WTC11 (cell line): ENCODE measurements around the gene LDLRAD1.

ENCODE experiments used
- CREB1 ChIP-seq: sonication (generic); formaldehyde crosslinking; IDR thresholded peaks from 2 replicates; pipeline ENCODE4 v1.8.0; 2023; ENCODE audit warnings: mild to moderate bottlenecking, missing genetic modification reagents
- ESRRA ChIP-seq: sonication (generic); formaldehyde crosslinking; IDR thresholded peaks from 2 replicates; pipeline ENCODE4 v1.8.1; 2022; ENCODE audit warnings: mild to moderate bottlenecking, missing genetic modification reagents, borderline replicate concordance
- FOXJ3 ChIP-seq: sonication (generic); formaldehyde crosslinking; IDR thresholded peaks from 2 replicates; pipeline ENCODE4 v1.9.0; 2021; ENCODE audit warnings: missing genetic modification reagents, mild to moderate bottlenecking, borderline replicate concordance
- TEAD4 ChIP-seq: sonication (generic); formaldehyde crosslinking; IDR thresholded peaks from 2 replicates; pipeline ENCODE4 v1.8.0; 2022; ENCODE audit warnings: mild to moderate bottlenecking, missing genetic modification reagents
- ZBTB21 ChIP-seq: sonication (generic); formaldehyde crosslinking; IDR thresholded peaks from 2 replicates; pipeline ENCODE4 v1.8.1; 2023; ENCODE audit warnings: mild to moderate bottlenecking, missing genetic modification reagents, borderline replicate concordance
- ZNF138 ChIP-seq: sonication (generic); formaldehyde crosslinking; conservative IDR thresholded peaks from 2 replicates; pipeline ENCODE4 v1.8.1; 2022; ENCODE audit warnings: mild to moderate bottlenecking, moderate library complexity, missing genetic modification reagents
- ZNF396 ChIP-seq: fragments of 250-450 bp; sonication (Bioruptor Pico); IDR thresholded peaks from 2 replicates; pipeline ENCODE4 v1.8.0; 2021; ENCODE audit warnings: mild to moderate bottlenecking, moderate library complexity, borderline replicate concordance
- ZNF416 ChIP-seq: fragments of 250-450 bp; sonication (Bioruptor Pico); IDR thresholded peaks from 2 replicates; pipeline ENCODE4 v1.9.0; 2021; ENCODE audit warnings: mild to moderate bottlenecking, inconsistent platforms
- TF ChIP-seq, protein P1 (sequence below): fragments of 200-600 bp; IDR thresholded peaks from 2 replicates; pipeline ENCODE4 v1.8.0; 2022; ENCODE audit warnings: antibody characterized with exemption
- TF ChIP-seq, protein P2 (sequence below): sonication (generic); formaldehyde crosslinking; IDR thresholded peaks from 2 replicates; pipeline ENCODE4 v1.8.0; 2022; ENCODE audit warnings: mild to moderate bottlenecking, missing genetic modification reagents
- TF ChIP-seq, protein P3 (sequence below): sonication (generic); formaldehyde crosslinking; IDR thresholded peaks from 2 replicates; pipeline ENCODE4 v1.8.0; 2022; ENCODE audit warnings: missing genetic modification reagents
- TF ChIP-seq, protein P4 (sequence below): sonication (generic); formaldehyde crosslinking; IDR thresholded peaks from 2 replicates; pipeline ENCODE4 v1.8.1; 2022; ENCODE audit warnings: low read depth, mild to moderate bottlenecking, moderate library complexity, missing genetic modification reagents, borderline replicate concordance

DNA sequence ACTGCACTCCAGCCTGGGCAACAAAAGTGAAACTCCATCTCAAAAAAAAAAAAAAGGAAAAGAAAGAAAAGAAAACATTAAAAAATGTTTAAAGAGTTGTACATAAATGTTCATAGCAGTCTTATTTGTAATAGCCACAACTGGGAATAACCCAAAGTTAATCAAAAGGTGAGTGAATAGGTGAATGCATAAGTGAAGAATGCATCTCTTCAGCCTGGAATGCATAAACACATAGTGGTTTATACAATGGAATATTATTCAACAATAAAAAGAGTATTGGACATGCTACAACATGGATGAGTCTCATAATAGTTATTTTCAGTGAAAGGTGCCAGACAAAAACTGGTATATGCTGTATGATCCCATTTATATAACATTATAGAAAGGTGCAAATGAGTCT lies 18.1 kb downstream of the LDLRAD1 start:
- TF ChIP-seq ZNF416 (CRISPR knock-in tag) (no peak), CREB1 (CRISPR knock-in tag) (no peak), ZNF138 (CRISPR knock-in tag) (no peak), ZNF396 (CRISPR knock-in tag) (no peak), ESRRA (CRISPR knock-in tag) (no peak), FOXJ3 (CRISPR knock-in tag) (no peak), TEAD4 (CRISPR knock-in tag) (no peak), ZBTB21 (CRISPR knock-in tag) (no peak)
- TF ChIP-seq, protein P1, sequence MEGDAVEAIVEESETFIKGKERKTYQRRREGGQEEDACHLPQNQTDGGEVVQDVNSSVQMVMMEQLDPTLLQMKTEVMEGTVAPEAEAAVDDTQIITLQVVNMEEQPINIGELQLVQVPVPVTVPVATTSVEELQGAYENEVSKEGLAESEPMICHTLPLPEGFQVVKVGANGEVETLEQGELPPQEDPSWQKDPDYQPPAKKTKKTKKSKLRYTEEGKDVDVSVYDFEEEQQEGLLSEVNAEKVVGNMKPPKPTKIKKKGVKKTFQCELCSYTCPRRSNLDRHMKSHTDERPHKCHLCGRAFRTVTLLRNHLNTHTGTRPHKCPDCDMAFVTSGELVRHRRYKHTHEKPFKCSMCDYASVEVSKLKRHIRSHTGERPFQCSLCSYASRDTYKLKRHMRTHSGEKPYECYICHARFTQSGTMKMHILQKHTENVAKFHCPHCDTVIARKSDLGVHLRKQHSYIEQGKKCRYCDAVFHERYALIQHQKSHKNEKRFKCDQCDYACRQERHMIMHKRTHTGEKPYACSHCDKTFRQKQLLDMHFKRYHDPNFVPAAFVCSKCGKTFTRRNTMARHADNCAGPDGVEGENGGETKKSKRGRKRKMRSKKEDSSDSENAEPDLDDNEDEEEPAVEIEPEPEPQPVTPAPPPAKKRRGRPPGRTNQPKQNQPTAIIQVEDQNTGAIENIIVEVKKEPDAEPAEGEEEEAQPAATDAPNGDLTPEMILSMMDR, result no peak
- TF ChIP-seq, protein P2, sequence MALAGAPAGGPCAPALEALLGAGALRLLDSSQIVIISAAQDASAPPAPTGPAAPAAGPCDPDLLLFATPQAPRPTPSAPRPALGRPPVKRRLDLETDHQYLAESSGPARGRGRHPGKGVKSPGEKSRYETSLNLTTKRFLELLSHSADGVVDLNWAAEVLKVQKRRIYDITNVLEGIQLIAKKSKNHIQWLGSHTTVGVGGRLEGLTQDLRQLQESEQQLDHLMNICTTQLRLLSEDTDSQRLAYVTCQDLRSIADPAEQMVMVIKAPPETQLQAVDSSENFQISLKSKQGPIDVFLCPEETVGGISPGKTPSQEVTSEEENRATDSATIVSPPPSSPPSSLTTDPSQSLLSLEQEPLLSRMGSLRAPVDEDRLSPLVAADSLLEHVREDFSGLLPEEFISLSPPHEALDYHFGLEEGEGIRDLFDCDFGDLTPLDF (CRISPR knock-in tag), result no peak
- TF ChIP-seq, protein P3, sequence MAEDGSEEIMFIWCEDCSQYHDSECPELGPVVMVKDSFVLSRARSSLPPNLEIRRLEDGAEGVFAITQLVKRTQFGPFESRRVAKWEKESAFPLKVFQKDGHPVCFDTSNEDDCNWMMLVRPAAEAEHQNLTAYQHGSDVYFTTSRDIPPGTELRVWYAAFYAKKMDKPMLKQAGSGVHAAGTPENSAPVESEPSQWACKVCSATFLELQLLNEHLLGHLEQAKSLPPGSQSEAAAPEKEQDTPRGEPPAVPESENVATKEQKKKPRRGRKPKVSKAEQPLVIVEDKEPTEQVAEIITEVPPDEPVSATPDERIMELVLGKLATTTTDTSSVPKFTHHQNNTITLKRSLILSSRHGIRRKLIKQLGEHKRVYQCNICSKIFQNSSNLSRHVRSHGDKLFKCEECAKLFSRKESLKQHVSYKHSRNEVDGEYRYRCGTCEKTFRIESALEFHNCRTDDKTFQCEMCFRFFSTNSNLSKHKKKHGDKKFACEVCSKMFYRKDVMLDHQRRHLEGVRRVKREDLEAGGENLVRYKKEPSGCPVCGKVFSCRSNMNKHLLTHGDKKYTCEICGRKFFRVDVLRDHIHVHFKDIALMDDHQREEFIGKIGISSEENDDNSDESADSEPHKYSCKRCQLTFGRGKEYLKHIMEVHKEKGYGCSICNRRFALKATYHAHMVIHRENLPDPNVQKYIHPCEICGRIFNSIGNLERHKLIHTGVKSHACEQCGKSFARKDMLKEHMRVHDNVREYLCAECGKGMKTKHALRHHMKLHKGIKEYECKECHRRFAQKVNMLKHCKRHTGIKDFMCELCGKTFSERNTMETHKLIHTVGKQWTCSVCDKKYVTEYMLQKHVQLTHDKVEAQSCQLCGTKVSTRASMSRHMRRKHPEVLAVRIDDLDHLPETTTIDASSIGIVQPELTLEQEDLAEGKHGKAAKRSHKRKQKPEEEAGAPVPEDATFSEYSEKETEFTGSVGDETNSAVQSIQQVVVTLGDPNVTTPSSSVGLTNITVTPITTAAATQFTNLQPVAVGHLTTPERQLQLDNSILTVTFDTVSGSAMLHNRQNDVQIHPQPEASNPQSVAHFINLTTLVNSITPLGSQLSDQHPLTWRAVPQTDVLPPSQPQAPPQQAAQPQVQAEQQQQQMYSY (CRISPR knock-in tag), result no peak
- TF ChIP-seq, protein P4, sequence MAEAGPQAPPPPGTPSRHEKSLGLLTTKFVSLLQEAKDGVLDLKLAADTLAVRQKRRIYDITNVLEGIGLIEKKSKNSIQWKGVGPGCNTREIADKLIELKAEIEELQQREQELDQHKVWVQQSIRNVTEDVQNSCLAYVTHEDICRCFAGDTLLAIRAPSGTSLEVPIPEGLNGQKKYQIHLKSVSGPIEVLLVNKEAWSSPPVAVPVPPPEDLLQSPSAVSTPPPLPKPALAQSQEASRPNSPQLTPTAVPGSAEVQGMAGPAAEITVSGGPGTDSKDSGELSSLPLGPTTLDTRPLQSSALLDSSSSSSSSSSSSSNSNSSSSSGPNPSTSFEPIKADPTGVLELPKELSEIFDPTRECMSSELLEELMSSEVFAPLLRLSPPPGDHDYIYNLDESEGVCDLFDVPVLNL (CRISPR knock-in tag), result no peak
